ENCODE results near the gene NUP88.

NUP88 gene

GRCh38 chr17:5380491-5381135, 38.8 kb downstream of the NUP88 start:
- H3K4me2 ChIP-seq (ENCODE audit: low read length) = no peak overlapping the region
- no peak overlapping the region for H2BK15ac ChIP-seq (replicated peaks; ENCODE audit: low read depth)
- H3K4ac ChIP-seq (ENCODE audit: low read depth, low read length) = no peak overlapping the region
- H3K56ac ChIP-seq (ENCODE audit: low read length) = no peak overlapping the region
- no peak overlapping the region for H2BK5ac ChIP-seq (ENCODE audit: low read length)
- no peak overlapping the region for H3K9ac ChIP-seq (ENCODE audit: low read length)
- H3K23ac ChIP-seq (ENCODE audit: low read length) = no peak overlapping the region
- no peaks in the 10 kb centered on the region for H3K79me1 ChIP-seq (ENCODE audit: low read length)
- no peak overlapping the region for H3K18ac ChIP-seq (ENCODE audit: low read length)
- no CpG with 5 or more reads among the region's 7 CpGs for WGBS (ENCODE audit: extremely low coverage, insufficient coverage, low lambda C conversion rate)
- no peak overlapping the region for H2AK5ac ChIP-seq (ENCODE audit: low read length)
- no peak for DNase-seq
- no peak overlapping the region for H3K4me3 ChIP-seq (ENCODE audit: low read length)
- no peaks in the 10 kb centered on the region for H3K27me3 ChIP-seq (ENCODE audit: insufficient read depth, low read length, poor library complexity)
- no peak overlapping the region for H2BK120ac ChIP-seq (ENCODE audit: low read depth, low read length)
- no peak overlapping the region for H4K8ac ChIP-seq (ENCODE audit: low read depth, low read length)
- no peak overlapping the region for H3K27ac ChIP-seq (ENCODE audit: low read depth, low read length)
- H3K4me1 ChIP-seq (ENCODE audit: control insufficient read depth, low read depth, low read length) = no peaks in the 10 kb centered on the region
- H3K79me2 ChIP-seq (ENCODE audit: control insufficient read depth, insufficient read depth, low read length) = no peaks in the 10 kb centered on the region
- no peak overlapping the region for H4K5ac ChIP-seq (ENCODE audit: low read length)
- peaks cover 30% of the 10 kb centered on the region for H3K36me3 ChIP-seq (ENCODE audit: control insufficient read depth, insufficient read depth, low read length)

GRCh38 chr17:5379351-5380107, 39.9 kb downstream of the NUP88 start:
- no peaks in the 10 kb centered on the region for H3K79me2 ChIP-seq (ENCODE audit: control insufficient read depth, insufficient read depth, low read length)
- WGBS (ENCODE audit: extremely low coverage, insufficient coverage, low lambda C conversion rate) = no CpG with 5 or more reads among the region's 11 CpGs
- H3K36me3 ChIP-seq (ENCODE audit: control insufficient read depth, insufficient read depth, low read length) = peaks cover 26% of the 10 kb centered on the region

GRCh38 chr17:5378566-5379207, 40.8 kb downstream of the NUP88 start:
- H3K4me1 ChIP-seq (ENCODE audit: control insufficient read depth, low read depth, low read length) = no peaks in the 10 kb centered on the region
- H3K4ac ChIP-seq (ENCODE audit: low read depth, low read length) = no peak overlapping the region
- no peak overlapping the region for H4K8ac ChIP-seq (ENCODE audit: low read depth, low read length)
- no peaks in the 10 kb centered on the region for H3K79me2 ChIP-seq (ENCODE audit: control insufficient read depth, insufficient read depth, low read length)
- no peak overlapping the region for H3K18ac ChIP-seq (ENCODE audit: low read length)
- no peak overlapping the region for H2AK5ac ChIP-seq (ENCODE audit: low read length)
- no peak overlapping the region for H3K4me3 ChIP-seq (ENCODE audit: low read length)
- no peak overlapping the region for H3K27ac ChIP-seq (ENCODE audit: low read depth, low read length)
- H2BK15ac ChIP-seq (replicated peaks; ENCODE audit: low read depth) = no peak overlapping the region
- H4K5ac ChIP-seq (ENCODE audit: low read length) = no peak overlapping the region
- H2BK120ac ChIP-seq (ENCODE audit: low read depth, low read length) = no peak overlapping the region
- no peak overlapping the region for H3K9ac ChIP-seq (ENCODE audit: low read length)
- no peaks in the 10 kb centered on the region for H3K27me3 ChIP-seq (ENCODE audit: insufficient read depth, low read length, poor library complexity)
- H3K4me2 ChIP-seq (ENCODE audit: low read length) = no peak overlapping the region
- DNase-seq = no peak
- no peaks in the 10 kb centered on the region for H3K79me1 ChIP-seq (ENCODE audit: low read length)
- WGBS (ENCODE audit: extremely low coverage, insufficient coverage, low lambda C conversion rate) = no CpG with 5 or more reads among the region's 3 CpGs
- peaks cover 21% of the 10 kb centered on the region for H3K36me3 ChIP-seq (ENCODE audit: control insufficient read depth, insufficient read depth, low read length)
- no peak overlapping the region for H2BK5ac ChIP-seq (ENCODE audit: low read length)
- no peak overlapping the region for H3K56ac ChIP-seq (ENCODE audit: low read length)
- H3K23ac ChIP-seq (ENCODE audit: low read length) = no peak overlapping the region

More at GRCh38 chr17:5379351-5380107, 39.9 kb downstream of the NUP88 start:
- H3K23ac ChIP-seq (ENCODE audit: low read length) = no peak overlapping the region
- no peak overlapping the region for H3K4me3 ChIP-seq (ENCODE audit: low read length)
- no peak overlapping the region for H3K27ac ChIP-seq (ENCODE audit: low read depth, low read length)
- H4K8ac ChIP-seq (ENCODE audit: low read depth, low read length) = no peak overlapping the region
- H3K4me1 ChIP-seq (ENCODE audit: control insufficient read depth, low read depth, low read length) = no peaks in the 10 kb centered on the region
- DNase-seq = no peak
- no peak overlapping the region for H3K56ac ChIP-seq (ENCODE audit: low read length)
- no peak overlapping the region for H3K4ac ChIP-seq (ENCODE audit: low read depth, low read length)
- H2BK5ac ChIP-seq (ENCODE audit: low read length) = no peak overlapping the region
- no peaks in the 10 kb centered on the region for H3K79me1 ChIP-seq (ENCODE audit: low read length)
- H3K9ac ChIP-seq (ENCODE audit: low read length) = no peak overlapping the region
- no peak overlapping the region for H3K18ac ChIP-seq (ENCODE audit: low read length)
- no peak overlapping the region for H2BK15ac ChIP-seq (replicated peaks; ENCODE audit: low read depth)
- no peak overlapping the region for H2BK120ac ChIP-seq (ENCODE audit: low read depth, low read length)
- H3K4me2 ChIP-seq (ENCODE audit: low read length) = no peak overlapping the region
- no peaks in the 10 kb centered on the region for H3K27me3 ChIP-seq (ENCODE audit: insufficient read depth, low read length, poor library complexity)
- no peak overlapping the region for H2AK5ac ChIP-seq (ENCODE audit: low read length)
- H4K5ac ChIP-seq (ENCODE audit: low read length) = no peak overlapping the region

GRCh38 chr17:5373112-5373511, 46.4 kb downstream of the NUP88 start:
- no peak for DNase-seq
- Histone ChIP-seq H3K4me3 (ENCODE audit: low read length) (no peak overlapping the region), H2BK5ac (ENCODE audit: low read length) (no peak overlapping the region), H3K4me2 (ENCODE audit: low read length) (no peak overlapping the region), H3K23ac (ENCODE audit: low read length) (no peak overlapping the region), H2BK120ac (ENCODE audit: low read depth, low read length) (no peak overlapping the region), H3K27me3 (ENCODE audit: insufficient read depth, low read length, poor library complexity) (no peaks in the 10 kb centered on the region), H3K4ac (ENCODE audit: low read depth, low read length) (no peak overlapping the region), H3K27ac (ENCODE audit: low read depth, low read length) (no peak overlapping the region), H3K79me2 (ENCODE audit: control insufficient read depth, insufficient read depth, low read length) (no peaks in the 10 kb centered on the region), H4K8ac (ENCODE audit: low read depth, low read length) (no peak overlapping the region), H2AK5ac (ENCODE audit: low read length) (no peak overlapping the region), H3K18ac (ENCODE audit: low read length) (no peak overlapping the region), H3K4me1 (ENCODE audit: control insufficient read depth, low read depth, low read length) (no peaks in the 10 kb centered on the region), H3K9ac (ENCODE audit: low read length) (no peak overlapping the region), H3K79me1 (ENCODE audit: low read length) (no peaks in the 10 kb centered on the region), H3K56ac (ENCODE audit: low read length) (no peak overlapping the region), H4K5ac (ENCODE audit: low read length) (no peak overlapping the region), H3K36me3 (ENCODE audit: control insufficient read depth, insufficient read depth, low read length) (peaks cover 4% of the 10 kb centered on the region), H2BK15ac (replicated peaks; ENCODE audit: low read depth) (no peak overlapping the region)
- WGBS (ENCODE audit: extremely low coverage, insufficient coverage, low lambda C conversion rate) = no CpG with 5 or more reads among the region's 6 CpGs

- Histone ChIP-seq H3K79me1 (ENCODE audit: low read length) (no peaks in the 10 kb centered on the region), H2AK5ac (ENCODE audit: low read length) (no peak overlapping the region), H3K9ac (ENCODE audit: low read length) (no peak overlapping the region), H3K4me1 (ENCODE audit: control insufficient read depth, low read depth, low read length) (no peaks in the 10 kb centered on the region), H3K79me2 (ENCODE audit: control insufficient read depth, insufficient read depth, low read length) (no peaks in the 10 kb centered on the region), H3K4me3 (ENCODE audit: low read length) (no peak overlapping the region), H3K23ac (ENCODE audit: low read length) (no peak overlapping the region), H2BK15ac (replicated peaks; ENCODE audit: low read depth) (no peak overlapping the region), H3K18ac (ENCODE audit: low read length) (no peak overlapping the region), H3K27ac (ENCODE audit: low read depth, low read length) (no peak overlapping the region), H3K4ac (ENCODE audit: low read depth, low read length) (no peak overlapping the region), H3K4me2 (ENCODE audit: low read length) (no peak overlapping the region), H2BK5ac (ENCODE audit: low read length) (no peak overlapping the region), H3K36me3 (ENCODE audit: control insufficient read depth, insufficient read depth, low read length) (peaks cover 4% of the 10 kb centered on the region), H4K8ac (ENCODE audit: low read depth, low read length) (no peak overlapping the region), H4K5ac (ENCODE audit: low read length) (no peak overlapping the region), H3K27me3 (ENCODE audit: insufficient read depth, low read length, poor library complexity) (no peaks in the 10 kb centered on the region), H3K56ac (ENCODE audit: low read length) (no peak overlapping the region), H2BK120ac (ENCODE audit: low read depth, low read length) (no peak overlapping the region)
- DNase-seq = no peak
- WGBS (ENCODE audit: extremely low coverage, insufficient coverage, low lambda C conversion rate) = no CpG with 5 or more reads among the region's 4 CpGs
Observed at GRCh38 chr17:5370411-5370810, 49.1 kb downstream of the NUP88 start.

Data from mesendoderm (in vitro differentiated cells).